HG03139 (cell line): ENCODE measurements around the gene RERE.

ENCODE experiments used
- ATAC-seq: cut with Tn5 transposase; IDR thresholded peaks from one replicate; pipeline ENCODE4 v1.9.1; 2021; ENCODE audit not compliant: unreplicated experiment

RERE gene

GRCh38 chr1:8721679-8722324 lies 95.6 kb downstream of the RERE start:
- no peak for ATAC-seq

GRCh38 chr1:8720347-8720746 lies 97.1 kb downstream of the RERE start:
- ATAC-seq, result no peak

GRCh38 chr1:8718850-8719361 lies 98.5 kb downstream of the RERE start:
- no peak for ATAC-seq

GRCh38 chr1:8717148-8717547 lies 100.3 kb downstream of the RERE start:
- ATAC-seq, result no peak

GRCh38 chr1:8716238-8716637 lies 101.2 kb downstream of the RERE start:
- no peak for ATAC-seq

- ATAC-seq, result no peak
These were observed 103.3 kb downstream of the RERE start for GRCh38 chr1:8714173-8714572.

GRCh38 chr1:8712413-8713231 lies 104.8 kb downstream of the RERE start:
- ATAC-seq, result no peak

- no peak for ATAC-seq
These were observed 105.5 kb downstream of the RERE start for GRCh38 chr1:8711873-8712412.

GRCh38 chr1:8711151-8711550 lies 106.3 kb downstream of the RERE start:
- no peak for ATAC-seq

- ATAC-seq, result no peak
These were observed 109.2 kb downstream of the RERE start for GRCh38 chr1:8708259-8708658.

- no peak for ATAC-seq
These were observed 110.4 kb downstream of the RERE start for GRCh38 chr1:8706995-8707396.

- no peak for ATAC-seq
These were observed 111.1 kb downstream of the RERE start for GRCh38 chr1:8706291-8706690.

GRCh38 chr1:8704866-8705506 lies 112.5 kb downstream of the RERE start:
- no peak for ATAC-seq

- peak; percentile 68 for ATAC-seq
These were observed 114.3 kb downstream of the RERE start for GRCh38 chr1:8702850-8703810.

- ATAC-seq, result no peak
These were observed 115.0 kb downstream of the RERE start for GRCh38 chr1:8702472-8702849.

- ATAC-seq, result no peak
These were observed 115.5 kb downstream of the RERE start for GRCh38 chr1:8701794-8702471.

GRCh38 chr1:8699679-8700078 lies 117.8 kb downstream of the RERE start:
- no peak for ATAC-seq

- ATAC-seq, result no peak
These were observed 118.4 kb downstream of the RERE start for GRCh38 chr1:8698937-8699447.

- ATAC-seq, result no peak
These were observed 119.3 kb downstream of the RERE start for GRCh38 chr1:8698012-8698630.
